Measurements from ENCODE around the gene EXTL2.

Gene EXTL2

DNA sequence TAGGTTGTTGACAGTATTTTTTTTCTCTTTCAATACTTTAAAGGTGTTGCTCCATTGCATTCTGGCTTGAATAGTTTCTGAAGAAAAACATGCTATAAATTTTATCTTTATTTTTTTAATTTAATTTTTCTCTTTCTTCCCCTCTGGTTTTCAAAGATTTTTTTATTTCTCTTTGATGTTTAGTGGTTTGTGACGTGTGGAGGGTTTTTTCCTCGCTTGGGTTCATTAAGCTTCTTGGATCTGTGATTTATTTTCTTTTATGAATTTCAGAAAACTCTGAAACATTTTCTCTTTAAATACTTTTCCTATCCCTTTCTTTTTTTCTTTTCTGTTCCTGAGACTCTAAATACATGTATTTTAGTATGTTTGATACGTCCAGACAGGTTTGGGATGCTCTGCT is 10.5 kb upstream of the EXTL2 start:
- TF ChIP-seq SPI1 (IDR thresholded peaks at IDR 0.05; ENCODE audit: borderline replicate concordance, low read depth) (no peak), GABPA (IDR thresholded peaks at IDR 0.05; ENCODE audit: low read depth) (no peak), POLR2AphosphoS5 (IDR thresholded peaks at IDR 0.05; ENCODE audit: low read depth) (no peak)
- TF ChIP-seq, protein P1, sequence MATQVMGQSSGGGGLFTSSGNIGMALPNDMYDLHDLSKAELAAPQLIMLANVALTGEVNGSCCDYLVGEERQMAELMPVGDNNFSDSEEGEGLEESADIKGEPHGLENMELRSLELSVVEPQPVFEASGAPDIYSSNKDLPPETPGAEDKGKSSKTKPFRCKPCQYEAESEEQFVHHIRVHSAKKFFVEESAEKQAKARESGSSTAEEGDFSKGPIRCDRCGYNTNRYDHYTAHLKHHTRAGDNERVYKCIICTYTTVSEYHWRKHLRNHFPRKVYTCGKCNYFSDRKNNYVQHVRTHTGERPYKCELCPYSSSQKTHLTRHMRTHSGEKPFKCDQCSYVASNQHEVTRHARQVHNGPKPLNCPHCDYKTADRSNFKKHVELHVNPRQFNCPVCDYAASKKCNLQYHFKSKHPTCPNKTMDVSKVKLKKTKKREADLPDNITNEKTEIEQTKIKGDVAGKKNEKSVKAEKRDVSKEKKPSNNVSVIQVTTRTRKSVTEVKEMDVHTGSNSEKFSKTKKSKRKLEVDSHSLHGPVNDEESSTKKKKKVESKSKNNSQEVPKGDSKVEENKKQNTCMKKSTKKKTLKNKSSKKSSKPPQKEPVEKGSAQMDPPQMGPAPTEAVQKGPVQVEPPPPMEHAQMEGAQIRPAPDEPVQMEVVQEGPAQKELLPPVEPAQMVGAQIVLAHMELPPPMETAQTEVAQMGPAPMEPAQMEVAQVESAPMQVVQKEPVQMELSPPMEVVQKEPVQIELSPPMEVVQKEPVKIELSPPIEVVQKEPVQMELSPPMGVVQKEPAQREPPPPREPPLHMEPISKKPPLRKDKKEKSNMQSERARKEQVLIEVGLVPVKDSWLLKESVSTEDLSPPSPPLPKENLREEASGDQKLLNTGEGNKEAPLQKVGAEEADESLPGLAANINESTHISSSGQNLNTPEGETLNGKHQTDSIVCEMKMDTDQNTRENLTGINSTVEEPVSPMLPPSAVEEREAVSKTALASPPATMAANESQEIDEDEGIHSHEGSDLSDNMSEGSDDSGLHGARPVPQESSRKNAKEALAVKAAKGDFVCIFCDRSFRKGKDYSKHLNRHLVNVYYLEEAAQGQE (IDR thresholded peaks at IDR 0.05; ENCODE audit: insufficient replicate concordance, low read depth), result no peak
- TF ChIP-seq, protein P2, sequence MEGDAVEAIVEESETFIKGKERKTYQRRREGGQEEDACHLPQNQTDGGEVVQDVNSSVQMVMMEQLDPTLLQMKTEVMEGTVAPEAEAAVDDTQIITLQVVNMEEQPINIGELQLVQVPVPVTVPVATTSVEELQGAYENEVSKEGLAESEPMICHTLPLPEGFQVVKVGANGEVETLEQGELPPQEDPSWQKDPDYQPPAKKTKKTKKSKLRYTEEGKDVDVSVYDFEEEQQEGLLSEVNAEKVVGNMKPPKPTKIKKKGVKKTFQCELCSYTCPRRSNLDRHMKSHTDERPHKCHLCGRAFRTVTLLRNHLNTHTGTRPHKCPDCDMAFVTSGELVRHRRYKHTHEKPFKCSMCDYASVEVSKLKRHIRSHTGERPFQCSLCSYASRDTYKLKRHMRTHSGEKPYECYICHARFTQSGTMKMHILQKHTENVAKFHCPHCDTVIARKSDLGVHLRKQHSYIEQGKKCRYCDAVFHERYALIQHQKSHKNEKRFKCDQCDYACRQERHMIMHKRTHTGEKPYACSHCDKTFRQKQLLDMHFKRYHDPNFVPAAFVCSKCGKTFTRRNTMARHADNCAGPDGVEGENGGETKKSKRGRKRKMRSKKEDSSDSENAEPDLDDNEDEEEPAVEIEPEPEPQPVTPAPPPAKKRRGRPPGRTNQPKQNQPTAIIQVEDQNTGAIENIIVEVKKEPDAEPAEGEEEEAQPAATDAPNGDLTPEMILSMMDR (IDR thresholded peaks at IDR 0.05; ENCODE audit: insufficient read depth, low read length), result no peak
- Histone ChIP-seq H3K27ac (replicated peaks) (no peak overlapping the region), H3K4me3 (replicated peaks; ENCODE audit: insufficient read depth, low read length) (no peak overlapping the region), H3K27me3 (ENCODE audit: insufficient read depth, poor library complexity, severe bottlenecking) (no peaks in the 10 kb centered on the region)
- no peak for DNase-seq (ENCODE audit: low read depth in 1 of 2, low spot score in 1 of 2)

DNA sequence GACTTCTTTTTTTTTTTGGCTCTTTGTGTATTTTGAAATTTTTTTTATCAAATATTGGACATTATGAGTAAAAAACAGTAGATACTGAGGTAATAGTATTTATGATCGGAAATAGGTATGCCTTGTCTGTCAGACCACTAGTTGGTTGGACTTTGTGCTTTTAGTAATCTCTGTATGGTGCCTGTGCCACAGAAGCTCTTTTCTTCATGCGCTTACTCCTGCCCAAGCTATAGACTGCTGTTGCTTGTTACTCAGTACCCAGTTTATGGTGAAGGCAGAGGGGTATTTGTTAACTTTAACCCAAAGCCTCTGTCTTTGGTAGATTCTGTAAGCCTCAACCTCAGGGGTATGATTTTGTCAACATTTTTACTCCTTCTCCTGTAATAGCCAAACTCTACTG is 9.9 kb upstream of the EXTL2 start:
- no peak overlapping the region for H3K27ac ChIP-seq (replicated peaks)
- TF ChIP-seq, protein P2 (IDR thresholded peaks at IDR 0.05; ENCODE audit: insufficient read depth, low read length), result no peak
- no peak for TF ChIP-seq SPI1 (IDR thresholded peaks at IDR 0.05; ENCODE audit: borderline replicate concordance, low read depth)
- TF ChIP-seq GABPA (IDR thresholded peaks at IDR 0.05; ENCODE audit: low read depth), result no peak
- TF ChIP-seq, protein P1 (IDR thresholded peaks at IDR 0.05; ENCODE audit: insufficient replicate concordance, low read depth), result no peak
- no peak for TF ChIP-seq POLR2AphosphoS5 (IDR thresholded peaks at IDR 0.05; ENCODE audit: low read depth)

DNA sequence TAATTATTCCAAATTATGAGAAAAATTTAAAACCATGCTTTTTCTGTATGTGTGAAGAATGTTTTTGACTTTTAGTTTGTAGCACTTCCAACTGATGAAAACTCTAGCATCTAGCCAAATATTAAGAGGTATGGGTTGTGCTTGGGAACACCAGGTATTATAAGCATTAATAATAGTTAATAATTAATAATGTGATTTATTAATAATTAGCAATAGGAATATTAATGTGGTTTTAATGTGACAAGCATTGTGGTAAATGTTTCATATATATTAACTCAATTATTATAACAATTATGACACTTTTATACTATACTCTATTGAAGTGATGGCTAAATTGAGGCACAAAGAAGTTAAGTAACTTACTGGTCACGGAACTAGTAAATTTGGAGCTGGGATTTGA is 9.1 kb upstream of the EXTL2 start:
- Histone ChIP-seq H3K27ac (replicated peaks) (no peak overlapping the region), H3K27me3 (ENCODE audit: insufficient read depth, poor library complexity, severe bottlenecking) (no peaks in the 10 kb centered on the region), H3K4me3 (replicated peaks; ENCODE audit: insufficient read depth, low read length) (no peak overlapping the region)
- TF ChIP-seq SPI1 (IDR thresholded peaks at IDR 0.05; ENCODE audit: borderline replicate concordance, low read depth), result no peak
- TF ChIP-seq, protein P1 (IDR thresholded peaks at IDR 0.05; ENCODE audit: insufficient replicate concordance, low read depth), result no peak
- no peak for TF ChIP-seq GABPA (IDR thresholded peaks at IDR 0.05; ENCODE audit: low read depth)
- no peak for TF ChIP-seq POLR2AphosphoS5 (IDR thresholded peaks at IDR 0.05; ENCODE audit: low read depth)
- TF ChIP-seq, protein P2 (IDR thresholded peaks at IDR 0.05; ENCODE audit: insufficient read depth, low read length), result no peak
- DNase-seq (ENCODE audit: low read depth in 1 of 2, low spot score in 1 of 2), result no peak

More for the DNA sequence above, 9.9 kb upstream of the EXTL2 start:
- no peak for DNase-seq (ENCODE audit: low read depth in 1 of 2, low spot score in 1 of 2)
- Histone ChIP-seq H3K4me3 (replicated peaks; ENCODE audit: insufficient read depth, low read length) (no peak overlapping the region), H3K27me3 (ENCODE audit: insufficient read depth, poor library complexity, severe bottlenecking) (no peaks in the 10 kb centered on the region)
